ENCODE measurements around the gene LRRC38.

DNA sequence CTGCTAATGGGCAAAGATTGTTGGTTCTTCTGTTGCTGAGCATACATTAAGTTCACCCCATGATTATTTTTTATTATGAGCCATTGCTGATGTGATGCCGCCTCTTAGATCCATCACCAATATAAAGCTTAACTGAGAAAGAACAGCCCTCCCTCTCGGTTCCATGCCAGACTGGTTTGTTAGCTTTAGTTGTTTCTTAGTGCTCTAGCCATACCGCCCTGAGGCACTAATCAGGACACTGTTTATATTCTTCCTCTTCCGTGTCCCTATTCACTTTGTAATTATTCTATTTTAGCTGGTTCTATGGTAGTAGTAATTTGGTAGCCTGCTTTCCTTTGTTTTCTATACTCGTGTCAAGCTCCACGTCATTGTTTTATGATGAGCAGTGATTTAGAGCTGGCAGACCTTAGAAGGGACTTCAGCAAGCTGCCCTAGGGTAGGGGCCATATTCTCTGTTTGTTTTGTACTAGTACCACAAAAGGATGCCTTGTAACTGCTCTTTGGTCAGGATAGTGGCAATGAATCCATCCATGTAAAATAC lies 42.5 kb upstream of the LRRC38 start:
- TF ChIP-seq ELF4 (IDR thresholded peaks at IDR 0.05): no peak
- TF ChIP-seq CTBP1 (IDR thresholded peaks at IDR 0.05; ENCODE audit: borderline replicate concordance): no peak
- no peak for TF ChIP-seq LEF1 (IDR thresholded peaks at IDR 0.05; ENCODE audit: borderline replicate concordance)
- TF ChIP-seq SP1 (IDR thresholded peaks at IDR 0.05): no peak
- no peak for TF ChIP-seq NFRKB (IDR thresholded peaks at IDR 0.05)
- TF ChIP-seq FOXK2 (IDR thresholded peaks at IDR 0.05): no peak
- TF ChIP-seq, protein P1, sequence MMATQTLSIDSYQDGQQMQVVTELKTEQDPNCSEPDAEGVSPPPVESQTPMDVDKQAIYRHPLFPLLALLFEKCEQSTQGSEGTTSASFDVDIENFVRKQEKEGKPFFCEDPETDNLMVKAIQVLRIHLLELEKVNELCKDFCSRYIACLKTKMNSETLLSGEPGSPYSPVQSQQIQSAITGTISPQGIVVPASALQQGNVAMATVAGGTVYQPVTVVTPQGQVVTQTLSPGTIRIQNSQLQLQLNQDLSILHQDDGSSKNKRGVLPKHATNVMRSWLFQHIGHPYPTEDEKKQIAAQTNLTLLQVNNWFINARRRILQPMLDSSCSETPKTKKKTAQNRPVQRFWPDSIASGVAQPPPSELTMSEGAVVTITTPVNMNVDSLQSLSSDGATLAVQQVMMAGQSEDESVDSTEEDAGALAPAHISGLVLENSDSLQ (IDR thresholded peaks at IDR 0.05): no peak
- TF ChIP-seq ARNT (IDR thresholded peaks at IDR 0.05): no peak
- no peak for TF ChIP-seq FOXA1 (IDR thresholded peaks at IDR 0.05)
- TF ChIP-seq BHLHE40 (IDR thresholded peaks at IDR 0.05; ENCODE audit: borderline replicate concordance): no peak
- no peak for TF ChIP-seq FOXM1 (IDR thresholded peaks at IDR 0.05; ENCODE audit: borderline replicate concordance)
- TF ChIP-seq ZNF384 (IDR thresholded peaks at IDR 0.05): no peak
- no peak for TF ChIP-seq HDGF (IDR thresholded peaks at IDR 0.05; ENCODE audit: borderline replicate concordance)
- TF ChIP-seq SUZ12 (IDR thresholded peaks at IDR 0.05): no peak

Data from HEK293T (cell line).